Endodermal cell (in vitro differentiated cells): ENCODE measurements around the gene SRXN1. TPM values are rescaled to one million over a fixed set of nuclear protein-coding genes. Genes with fewer than 3 reads are reported as not detected.
A peak's percentile ranks its signal among the peaks of the same experiment; 100 is the strongest.

Source experiments
- DNase-seq: peaks from one replicate; pipeline ENCODE4 v3.0.0-alpha.2; 2017
- H3K27ac ChIP-seq: 2 replicates; pipeline ENCODE4 v1.5.1; 2013; ENCODE audit warnings: mild to moderate bottlenecking, low read depth, low read length, moderate library complexity
- H3K27me3 ChIP-seq: 2 replicates; pipeline ENCODE4 v1.6.1; 2013; ENCODE audit warnings: mild to moderate bottlenecking, low read length, moderate library complexity; ENCODE audit not compliant: insufficient read depth, control insufficient read depth, poor library complexity, severe bottlenecking
- H3K36me3 ChIP-seq: 2 replicates; pipeline ENCODE4 v1.7.0; 2013; ENCODE audit warnings: mild to moderate bottlenecking, low read length, moderate library complexity; ENCODE audit not compliant: control insufficient read depth, insufficient read depth
- H3K4me1 ChIP-seq: one replicate; pipeline ENCODE4 v1.7.0; 2013; ENCODE audit warnings: low read length; ENCODE audit not compliant: control insufficient read depth, insufficient read depth
- H3K4me3 ChIP-seq: 2 replicates; pipeline ENCODE4 v1.5.1; 2013; ENCODE audit warnings: mild to moderate bottlenecking, low read length, moderate library complexity
- H3K9ac ChIP-seq: 2 replicates; pipeline ENCODE4 v1.6.1; 2013; ENCODE audit warnings: mild to moderate bottlenecking, low read length, moderate library complexity; ENCODE audit not compliant: poor library complexity, severe bottlenecking; ENCODE audit errors: extremely low read depth
- H3K9me3 ChIP-seq: 2 replicates; pipeline ENCODE4 v1.6.1; 2013; ENCODE audit warnings: mild to moderate bottlenecking, low read length, moderate library complexity; ENCODE audit not compliant: control insufficient read depth
- H3K27ac Mint-ChIP-seq: 2 replicates; pipeline ENCODE4 v1.8.0; 2020; ENCODE audit warnings: mixed read lengths
- H3K27me3 Mint-ChIP-seq: 2 replicates; pipeline ENCODE4 v1.8.0; 2021; ENCODE audit warnings: mild to moderate bottlenecking, mixed read lengths; ENCODE audit not compliant: insufficient read depth
- H3K36me3 Mint-ChIP-seq: 2 replicates; pipeline ENCODE4 v1.8.0; 2020; ENCODE audit warnings: low read depth, mixed read lengths
- H3K4me1 Mint-ChIP-seq: 2 replicates; pipeline ENCODE4 v1.8.0; 2020; ENCODE audit warnings: mixed read lengths
- H3K4me3 Mint-ChIP-seq: 2 replicates; pipeline ENCODE4 v1.8.0; 2020; ENCODE audit warnings: mild to moderate bottlenecking, moderate library complexity, mixed read lengths
- H3K9me3 Mint-ChIP-seq: 2 replicates; pipeline ENCODE4 v1.8.0; 2020; ENCODE audit warnings: mild to moderate bottlenecking, mixed read lengths
- CTCF ChIP-seq: fragments of 200-600 bp; sonication (generic); conservative IDR thresholded peaks from 2 replicates; pipeline ENCODE4 v1.5.0; 2021; ENCODE audit warnings: antibody characterized with exemption, mild to moderate bottlenecking
- WGBS, 2 experiments: methylation state at CpG; one replicate each; pipeline versions ENCODE4 v1.1.5 to v1.1.7; 2013; ENCODE audit warnings: missing lambda C conversion rate in 2 of 2, mixed read lengths in 1 of 2; ENCODE audit not compliant: insufficient coverage in 1 of 2, insufficient read length in 1 of 2; 5-methylcytosine and 5-hydroxymethylcytosine counted together
- total RNA-seq, 2 donors: library from RNA; stranded (reverse); fragmentation: NEBNext Ultra II Directional in 1 of 2; extraction: Animal tissue kit (Norgen Biotek cat#: 25700) in 1 of 2; gene quantifications; 2 replicates in 1 of 2; 3 replicates in 1 of 2; pipeline ENCODE4 v1.2.1, GENCODE V29; 2021

SRXN1 gene
- total RNA-seq, 2 donors from 2014 or later: 9.7 to 19.3 TPM

- Histone ChIP-seq H3K27ac (no peak overlapping the region), H3K27me3 (no peaks in the 10 kb centered on the region), H3K4me3 (no peak overlapping the region), H3K36me3 (peaks cover 25% of the 10 kb centered on the region), H3K9me3 (peaks cover 7% of the 10 kb centered on the region), H3K9ac (no peak overlapping the region), H3K4me1 (peaks cover 4% of the 10 kb centered on the region)
- peaks cover 12% of the 10 kb centered on the region for H3K27me3 Mint-ChIP-seq
- H3K4me3 Mint-ChIP-seq: no peak overlapping the region
- TF ChIP-seq CTCF: peak; percentile 53
- peaks cover 13% of the 10 kb centered on the region for H3K4me1 Mint-ChIP-seq
- H3K36me3 Mint-ChIP-seq: peaks cover 29% of the 10 kb centered on the region
- WGBS, 2 experiments: 90 to 98% methylated on average over 5 of the region's 5 CpGs
- no peak overlapping the region for H3K27ac Mint-ChIP-seq
- DNase-seq: peak; percentile 63
- H3K9me3 Mint-ChIP-seq: no peaks in the 10 kb centered on the region
These were observed 2.0 kb downstream of the SRXN1 start for GRCh38 chr20:650954-651353.

GRCh38 chr20:650281-650680, 2.7 kb downstream of the SRXN1 start:
- peaks cover 4% of the 10 kb centered on the region for H3K4me1 ChIP-seq
- no peak overlapping the region for H3K27ac ChIP-seq
- H3K27ac Mint-ChIP-seq: no peak overlapping the region
- H3K4me3 Mint-ChIP-seq: no peak overlapping the region
- peaks cover 7% of the 10 kb centered on the region for H3K9me3 ChIP-seq
- TF ChIP-seq CTCF: no peak
- peaks cover 29% of the 10 kb centered on the region for H3K36me3 Mint-ChIP-seq
- H3K9ac ChIP-seq: no peak overlapping the region
- peaks cover 12% of the 10 kb centered on the region for H3K27me3 Mint-ChIP-seq
- H3K4me1 Mint-ChIP-seq: peaks cover 16% of the 10 kb centered on the region
- no peaks in the 10 kb centered on the region for H3K9me3 Mint-ChIP-seq
- DNase-seq: no peak
- no peaks in the 10 kb centered on the region for H3K27me3 ChIP-seq
- peaks cover 25% of the 10 kb centered on the region for H3K36me3 ChIP-seq
- 94 to 95% methylated on average over 2 to 5 of the region's 5 CpGs for WGBS, 2 experiments
- H3K4me3 ChIP-seq: no peak overlapping the region

- Histone ChIP-seq H3K9me3 (peaks cover 7% of the 10 kb centered on the region), H3K9ac (no peak overlapping the region), H3K27me3 (no peaks in the 10 kb centered on the region), H3K4me3 (no peak overlapping the region), H3K27ac (no peak overlapping the region), H3K4me1 (peaks cover 3% of the 10 kb centered on the region), H3K36me3 (peaks cover 25% of the 10 kb centered on the region)
- H3K4me3 Mint-ChIP-seq: no peak overlapping the region
- H3K36me3 Mint-ChIP-seq: peaks cover 29% of the 10 kb centered on the region
- H3K27me3 Mint-ChIP-seq: peaks cover 3% of the 10 kb centered on the region
- H3K4me1 Mint-ChIP-seq: peaks cover 13% of the 10 kb centered on the region
- TF ChIP-seq CTCF: no peak
- no peak overlapping the region for H3K27ac Mint-ChIP-seq
- 92 to 93% methylated on average over 2 of the region's 2 CpGs for WGBS, 2 experiments
- H3K9me3 Mint-ChIP-seq: no peaks in the 10 kb centered on the region
- DNase-seq: no peak
These were observed 5.5 kb downstream of the SRXN1 start for GRCh38 chr20:647479-648019.
